HEK293 (cell line): ENCODE measurements around the gene PRMT7.

Experiments used
- KLF16 ChIP-seq: fragments of 450-650 bp; formaldehyde crosslinking; IDR thresholded peaks from 2 replicates; pipeline ENCODE4 v1.5.1; 2017; ENCODE audit warnings: missing biosample characterization, missing genetic modification characterization
- ZNF530 ChIP-seq: fragments of 450-650 bp; formaldehyde crosslinking; IDR thresholded peaks from 2 replicates; pipeline ENCODE4 v1.5.1; 2016; ENCODE audit warnings: low read depth, missing biosample characterization, missing genetic modification characterization
- ZNF571 ChIP-seq: fragments of 450-650 bp; formaldehyde crosslinking; IDR thresholded peaks from 2 replicates; pipeline ENCODE4 v1.5.0; 2017; ENCODE audit warnings: missing biosample characterization, missing genetic modification characterization
- ZNF660 ChIP-seq: fragments of 450-650 bp; IDR thresholded peaks from 2 replicates; pipeline ENCODE4 v1.5.1; 2018; ENCODE audit warnings: missing biosample characterization, mild to moderate bottlenecking, missing genetic modification characterization
- TF ChIP-seq, protein P1 (sequence below): fragments of 450-650 bp; formaldehyde crosslinking; IDR thresholded peaks from 2 replicates; pipeline ENCODE4 v1.5.1; 2016; ENCODE audit warnings: missing biosample characterization, missing genetic modification characterization
- TF ChIP-seq, protein P2 (sequence below): fragments of 450-650 bp; formaldehyde crosslinking; IDR thresholded peaks from 2 replicates; pipeline ENCODE4 v1.5.1; 2016; ENCODE audit warnings: missing biosample characterization, missing genetic modification characterization, borderline replicate concordance

DNA sequence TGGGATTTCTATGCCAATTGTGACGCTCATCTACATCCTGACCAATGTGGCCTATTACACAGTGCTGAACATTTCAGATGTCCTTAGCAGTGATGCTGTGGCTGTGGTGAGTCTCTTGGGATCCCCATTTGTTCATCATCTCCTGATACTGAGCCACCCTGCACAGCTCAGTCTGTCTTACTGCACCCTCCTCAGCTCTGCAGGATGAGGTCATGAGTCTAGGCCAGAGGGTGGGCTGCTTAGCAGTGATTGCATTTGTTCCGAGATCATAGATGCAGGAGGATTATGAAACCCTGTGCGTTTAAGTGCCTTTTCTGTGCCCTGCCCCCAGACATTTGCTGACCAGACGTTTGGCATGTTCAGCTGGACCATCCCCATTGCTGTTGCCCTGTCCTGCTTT, 19.6 kb upstream of the PRMT7 start:
- TF ChIP-seq, protein P1, sequence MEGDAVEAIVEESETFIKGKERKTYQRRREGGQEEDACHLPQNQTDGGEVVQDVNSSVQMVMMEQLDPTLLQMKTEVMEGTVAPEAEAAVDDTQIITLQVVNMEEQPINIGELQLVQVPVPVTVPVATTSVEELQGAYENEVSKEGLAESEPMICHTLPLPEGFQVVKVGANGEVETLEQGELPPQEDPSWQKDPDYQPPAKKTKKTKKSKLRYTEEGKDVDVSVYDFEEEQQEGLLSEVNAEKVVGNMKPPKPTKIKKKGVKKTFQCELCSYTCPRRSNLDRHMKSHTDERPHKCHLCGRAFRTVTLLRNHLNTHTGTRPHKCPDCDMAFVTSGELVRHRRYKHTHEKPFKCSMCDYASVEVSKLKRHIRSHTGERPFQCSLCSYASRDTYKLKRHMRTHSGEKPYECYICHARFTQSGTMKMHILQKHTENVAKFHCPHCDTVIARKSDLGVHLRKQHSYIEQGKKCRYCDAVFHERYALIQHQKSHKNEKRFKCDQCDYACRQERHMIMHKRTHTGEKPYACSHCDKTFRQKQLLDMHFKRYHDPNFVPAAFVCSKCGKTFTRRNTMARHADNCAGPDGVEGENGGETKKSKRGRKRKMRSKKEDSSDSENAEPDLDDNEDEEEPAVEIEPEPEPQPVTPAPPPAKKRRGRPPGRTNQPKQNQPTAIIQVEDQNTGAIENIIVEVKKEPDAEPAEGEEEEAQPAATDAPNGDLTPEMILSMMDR: no peak
- TF ChIP-seq ZNF660 (tag by site-specific recombination) (no peak), ZNF571 (tag by site-specific recombination) (no peak), ZNF530 (no peak), KLF16 (tag by site-specific recombination) (no peak)
- TF ChIP-seq, protein P2, sequence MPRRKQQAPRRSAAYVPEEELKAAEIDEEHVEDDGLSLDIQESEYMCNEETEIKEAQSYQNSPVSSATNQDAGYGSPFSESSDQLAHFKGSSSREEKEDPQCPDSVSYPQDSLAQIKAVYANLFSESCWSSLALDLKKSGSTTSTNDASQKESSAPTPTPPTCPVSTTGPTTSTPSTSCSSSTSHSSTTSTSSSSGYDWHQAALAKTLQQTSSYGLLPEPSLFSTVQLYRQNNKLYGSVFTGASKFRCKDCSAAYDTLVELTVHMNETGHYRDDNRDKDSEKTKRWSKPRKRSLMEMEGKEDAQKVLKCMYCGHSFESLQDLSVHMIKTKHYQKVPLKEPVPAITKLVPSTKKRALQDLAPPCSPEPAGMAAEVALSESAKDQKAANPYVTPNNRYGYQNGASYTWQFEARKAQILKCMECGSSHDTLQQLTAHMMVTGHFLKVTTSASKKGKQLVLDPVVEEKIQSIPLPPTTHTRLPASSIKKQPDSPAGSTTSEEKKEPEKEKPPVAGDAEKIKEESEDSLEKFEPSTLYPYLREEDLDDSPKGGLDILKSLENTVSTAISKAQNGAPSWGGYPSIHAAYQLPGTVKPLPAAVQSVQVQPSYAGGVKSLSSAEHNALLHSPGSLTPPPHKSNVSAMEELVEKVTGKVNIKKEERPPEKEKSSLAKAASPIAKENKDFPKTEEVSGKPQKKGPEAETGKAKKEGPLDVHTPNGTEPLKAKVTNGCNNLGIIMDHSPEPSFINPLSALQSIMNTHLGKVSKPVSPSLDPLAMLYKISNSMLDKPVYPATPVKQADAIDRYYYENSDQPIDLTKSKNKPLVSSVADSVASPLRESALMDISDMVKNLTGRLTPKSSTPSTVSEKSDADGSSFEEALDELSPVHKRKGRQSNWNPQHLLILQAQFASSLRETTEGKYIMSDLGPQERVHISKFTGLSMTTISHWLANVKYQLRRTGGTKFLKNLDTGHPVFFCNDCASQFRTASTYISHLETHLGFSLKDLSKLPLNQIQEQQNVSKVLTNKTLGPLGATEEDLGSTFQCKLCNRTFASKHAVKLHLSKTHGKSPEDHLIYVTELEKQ (tag by site-specific recombination): no peak
